Uterus (tissue), 4 donors: ENCODE measurements around the gene PTPRN2. TPM values are rescaled to one million over a fixed set of nuclear protein-coding genes. Genes with fewer than 3 reads are reported as not detected.
"Not testable (repeated sequence)": the region's sequence is repeated elsewhere in the genome, so short reads cannot be mapped to it uniquely, and the experiment has no call there.

ENCODE experiments used
- DNase-seq, 2 donors: peaks; one replicate each; pipeline ENCODE4 v3.0.0-alpha.2; 2019 to 2020
- H3K27ac ChIP-seq, 2 donors: fragments of 200-600 bp; sonication (generic); 1 replicate in 1 of 2; 2 replicates in 1 of 2; pipeline ENCODE4 v1.5.1; 2016 to 2018
- H3K27me3 ChIP-seq, 2 donors: fragments of 200-600 bp; sonication (generic); one replicate each; pipeline ENCODE4 v1.5.1; 2018 to 2019; ENCODE audit warnings: control low read depth in 1 of 2
- H3K36me3 ChIP-seq, 2 donors: fragments of 200-600 bp; sonication (generic); one replicate each; pipeline ENCODE4 v1.5.1; 2019; ENCODE audit warnings: control low read depth in 1 of 2
- H3K4me1 ChIP-seq, 2 donors: fragments of 200-600 bp; sonication (generic); one replicate each; pipeline ENCODE4 v1.5.1; 2018 to 2019; ENCODE audit warnings: control low read depth in 1 of 2
- H3K4me3 ChIP-seq, 2 donors: fragments of 200-600 bp; sonication (generic); 1 replicate in 1 of 2; 2 replicates in 1 of 2; pipeline ENCODE4 v1.5.1; 2018 to 2019; ENCODE audit warnings: mild to moderate bottlenecking in 1 of 2
- H3K9me3 ChIP-seq, 2 donors: fragments of 200-600 bp; sonication (generic); one replicate each; pipeline ENCODE4 v1.5.1; 2019; ENCODE audit warnings: control low read depth in 1 of 2
- CTCF ChIP-seq, 4 experiments: fragments of 200-600 bp in 2 of 4; fragments of 450-650 bp in 2 of 4; sonication (generic) in 2 of 4; IDR thresholded peaks; one replicate each; pipeline ENCODE4 v1.5.1; 2016 to 2019; ENCODE audit warnings: antibody characterized with exemption in 4 of 4, mild to moderate bottlenecking in 2 of 4, moderate library complexity in 1 of 4
- POLR2A ChIP-seq, 2 donors: fragments of 450-650 bp; IDR thresholded peaks; one replicate each; pipeline ENCODE4 v1.6.1; 2016; ENCODE audit warnings: antibody characterized with exemption in 2 of 2, mild to moderate bottlenecking in 1 of 2, moderate library complexity in 1 of 2
- intact Hi-C: fragments of 100-400 bp; cut with DNase I; formaldehyde crosslinking; loops from one replicate; pipeline ENCODE4 v1.15.1; 2023; ENCODE audit warnings: low total_unique reads
- total RNA-seq, 4 donors: library from RNA; depleted of rRNA in 3 of 4; stranded (reverse); fragments of >200 nt in 3 of 4; gene quantifications; one replicate each; pipeline versions ENCODE4 v1.1.0 to v1.2.4, GENCODE V29; 2014 to 2023
- donor health status: DM: yes; HTN: yes; CAD: no.

Gene PTPRN2
- total RNA-seq, 4 donors from 2014 or later: 1.2 to 5.2 (median 2.3) TPM

- no peaks in the 10 kb centered on the region for H3K4me1 ChIP-seq
- H3K9me3 ChIP-seq: no peaks in the 10 kb centered on the region
- TF ChIP-seq CTCF (IDR thresholded peaks at IDR 0.05) (no peak), POLR2A (IDR thresholded peaks at IDR 0.05) (no peak)
- intact Hi-C loops: no loop called here
- DNase-seq: no peak
- no peaks in the 10 kb centered on the region for H3K27me3 ChIP-seq
- H3K36me3 ChIP-seq: no peaks in the 10 kb centered on the region
- no peak overlapping the region for H3K4me3 ChIP-seq
- no peak overlapping the region for H3K27ac ChIP-seq
Observed at GRCh38 chr7:158351051-158351450, 236.6 kb downstream of the PTPRN2 start.

DNA sequence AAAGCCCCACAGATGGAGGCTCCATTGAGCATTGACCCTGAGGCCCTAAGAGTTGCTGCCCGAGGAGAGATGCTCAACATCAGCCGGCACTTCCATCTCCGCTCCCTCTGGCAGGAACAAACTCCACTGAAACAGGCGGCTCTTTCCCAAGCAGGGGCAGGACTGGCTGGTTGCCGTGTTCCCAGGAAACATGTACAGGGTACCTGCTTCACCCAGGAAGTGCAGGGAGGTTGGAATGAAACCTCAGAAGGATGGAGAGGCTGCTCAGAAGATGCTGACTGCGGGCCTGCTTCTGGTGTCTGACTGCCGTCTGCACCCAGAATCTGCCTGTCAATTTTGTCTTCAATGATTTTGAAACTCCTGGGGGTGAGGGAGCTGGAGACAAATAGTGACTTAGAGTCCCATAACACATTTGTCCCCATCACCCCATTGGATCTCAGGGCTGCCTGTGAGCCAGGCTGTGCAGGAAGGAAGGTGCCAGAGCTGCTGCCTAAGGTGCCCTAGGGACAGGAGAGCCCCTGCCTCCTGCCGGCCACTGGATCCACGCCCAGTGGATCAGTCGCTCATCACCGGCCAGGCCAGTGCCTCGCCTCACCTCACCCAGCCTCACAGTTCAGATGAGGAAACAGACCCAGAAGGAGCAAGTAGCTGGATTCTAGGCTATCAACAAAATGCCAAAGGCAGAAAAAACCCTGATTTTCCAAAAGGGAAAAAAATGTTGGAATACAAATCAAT lies 237.3 kb downstream of the PTPRN2 start:
- no peaks in the 10 kb centered on the region for H3K4me1 ChIP-seq
- TF ChIP-seq POLR2A (IDR thresholded peaks at IDR 0.05): no peak
- no peak for TF ChIP-seq CTCF (IDR thresholded peaks at IDR 0.05)
- intact Hi-C loops: no loop called here
- H3K36me3 ChIP-seq: no peaks in the 10 kb centered on the region
- H3K27me3 ChIP-seq: no peaks in the 10 kb centered on the region
- no peak overlapping the region for H3K27ac ChIP-seq
- DNase-seq: no peak
- H3K4me3 ChIP-seq: no peak overlapping the region
- H3K9me3 ChIP-seq: no peaks in the 10 kb centered on the region

DNA sequence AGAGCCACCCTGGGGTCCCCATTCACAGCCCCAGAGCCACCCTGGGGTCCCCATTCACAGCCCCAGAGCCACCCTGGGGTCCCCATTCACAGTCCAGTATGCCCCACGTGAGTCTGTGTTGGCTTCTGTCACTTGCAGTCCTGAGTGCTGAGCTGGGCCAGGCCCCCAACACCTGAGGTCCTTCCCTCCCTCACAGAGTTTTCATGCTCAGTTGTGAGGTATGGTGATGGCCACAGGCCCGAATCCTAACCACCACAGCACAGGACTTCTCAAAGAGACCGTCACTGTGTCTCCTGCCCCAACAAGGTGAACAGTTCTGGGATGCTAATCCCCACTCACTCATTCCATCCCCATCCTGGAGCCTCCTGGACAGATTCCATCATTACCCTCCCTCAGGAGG lies 239.2 kb downstream of the PTPRN2 start:
- Histone ChIP-seq H3K9me3 (no peaks in the 10 kb centered on the region), H3K36me3 (no peaks in the 10 kb centered on the region), H3K4me3 (no peak overlapping the region), H3K4me1 (no peaks in the 10 kb centered on the region), H3K27ac (no peak overlapping the region), H3K27me3 (no peaks in the 10 kb centered on the region)
- TF ChIP-seq POLR2A (IDR thresholded peaks at IDR 0.05) (no peak), CTCF (IDR thresholded peaks at IDR 0.05) (no peak)
- intact Hi-C loops: no loop called here
- DNase-seq: no peak

DNA sequence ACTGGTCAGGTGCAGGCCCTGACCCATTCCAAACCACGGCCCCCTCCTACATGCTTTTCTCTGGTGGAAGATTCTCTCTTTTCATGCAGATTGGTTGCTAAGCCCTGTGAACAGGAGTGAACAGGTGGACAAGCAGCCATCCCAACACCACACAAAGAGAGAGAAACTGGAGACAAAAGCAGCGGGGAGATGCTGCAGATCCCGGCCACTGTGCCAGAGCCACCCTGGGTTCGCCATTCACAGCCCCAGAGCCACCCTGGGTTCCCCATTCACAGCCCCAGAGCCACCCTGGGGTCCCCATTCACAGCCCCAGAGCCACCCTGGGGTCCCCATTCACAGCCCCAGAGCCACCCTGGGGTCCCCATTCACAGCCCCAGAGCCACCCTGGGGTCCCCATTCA lies 239.6 kb downstream of the PTPRN2 start:
- H3K4me3 ChIP-seq, intact Hi-C loops: not testable (repeated sequence)

DNA sequence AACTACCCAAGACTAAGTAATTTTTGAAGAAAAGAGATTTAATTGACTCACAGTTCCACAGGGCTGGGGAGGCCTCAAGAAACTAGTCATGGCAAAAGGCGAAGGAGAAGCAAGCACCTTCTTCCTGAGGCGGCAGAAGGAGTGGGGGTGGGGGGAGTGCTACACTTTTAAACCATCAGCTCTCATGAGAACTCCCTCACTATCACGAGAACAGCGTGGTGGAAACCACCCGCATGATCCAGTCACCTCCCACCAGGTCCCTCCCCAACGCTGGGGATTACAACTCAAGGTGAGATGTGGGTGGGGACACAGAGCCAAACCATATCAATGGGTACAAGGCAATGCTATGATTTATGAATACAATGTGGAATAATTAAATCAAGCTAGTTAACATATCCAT lies 241.9 kb downstream of the PTPRN2 start:
- no peaks in the 10 kb centered on the region for H3K36me3 ChIP-seq

More for the DNA sequence above, 239.6 kb downstream of the PTPRN2 start:
- H3K9me3 ChIP-seq, H3K4me1 ChIP-seq, H3K27ac ChIP-seq, H3K36me3 ChIP-seq, DNase-seq, H3K27me3 ChIP-seq: not testable (repeated sequence)

More for the DNA sequence above, 241.9 kb downstream of the PTPRN2 start:
- Histone ChIP-seq H3K9me3 (no peaks in the 10 kb centered on the region), H3K27me3 (no peaks in the 10 kb centered on the region), H3K27ac (no peak overlapping the region), H3K4me1 (no peaks in the 10 kb centered on the region), H3K4me3 (no peak overlapping the region)
- TF ChIP-seq POLR2A (IDR thresholded peaks at IDR 0.05) (no peak), CTCF (IDR thresholded peaks at IDR 0.05) (no peak)
- no peak for DNase-seq
- intact Hi-C loops: no loop called here
